Neural progenitor cell (in vitro differentiated cells): ENCODE data around the gene ALDH1L1. TPM values are rescaled to one million over a fixed set of nuclear protein-coding genes. Genes with fewer than 3 reads are reported as not detected.

Source experiments
- DNase-seq: peaks from one replicate; pipeline ENCODE4 v3.0.0-alpha.2; 2016; ENCODE audit warnings: low spot score
- H2AFZ ChIP-seq: fragments of 200-600 bp; sonication (generic); replicated peaks from 2 replicates; pipeline ENCODE4 v1.6.1; 2016; ENCODE audit warnings: antibody characterized with exemption
- H3F3A ChIP-seq: fragments of 200-600 bp; sonication (generic); 2 replicates; pipeline ENCODE4 v1.6.1; 2016; ENCODE audit warnings: antibody characterized with exemption, low read depth
- H3K27ac ChIP-seq: fragments of 200-600 bp; sonication (generic); 2 replicates; pipeline ENCODE4 v1.5.1; 2016; ENCODE audit warnings: mild to moderate bottlenecking
- H3K27me3 ChIP-seq: fragments of 200-600 bp; sonication (generic); 2 replicates; pipeline ENCODE4 v1.6.1; 2016; ENCODE audit warnings: mild to moderate bottlenecking, moderate library complexity
- H3K36me3 ChIP-seq: fragments of 200-600 bp; sonication (generic); 2 replicates; pipeline ENCODE4 v1.5.1; 2016
- H3K4me1 ChIP-seq: fragments of 200-600 bp; sonication (generic); 2 replicates; pipeline ENCODE4 v1.6.1; 2016; ENCODE audit warnings: mixed run types
- H3K4me2 ChIP-seq: fragments of 200-600 bp; sonication (generic); 2 replicates; pipeline ENCODE4 v1.6.1; 2016
- H3K4me3 ChIP-seq: fragments of 200-600 bp; sonication (generic); 2 replicates; pipeline ENCODE4 v1.5.1; 2016
- H3K79me2 ChIP-seq: fragments of 200-600 bp; sonication (generic); 2 replicates; pipeline ENCODE4 v1.6.1; 2016; ENCODE audit warnings: low read depth
- H3K9ac ChIP-seq: fragments of 200-600 bp; sonication (generic); 2 replicates; pipeline ENCODE4 v1.6.1; 2016
- H3K9me3 ChIP-seq: fragments of 200-600 bp; sonication (generic); 2 replicates; pipeline ENCODE4 v1.5.1; 2016; ENCODE audit warnings: low read depth
- H4K20me1 ChIP-seq: fragments of 200-600 bp; sonication (generic); 2 replicates; pipeline ENCODE4 v1.6.1; 2016; ENCODE audit warnings: low read depth
- H3K27ac Mint-ChIP-seq: 3 replicates; pipeline ENCODE4 v1.8.0; 2021; ENCODE audit warnings: mixed read lengths
- H3K27me3 Mint-ChIP-seq: 2 replicates; pipeline ENCODE4 v1.8.0; 2022; ENCODE audit warnings: low read depth, mild to moderate bottlenecking, inconsistent platforms, moderate library complexity, mixed read lengths; ENCODE audit not compliant: insufficient read depth
- H3K36me3 Mint-ChIP-seq: 3 replicates; pipeline ENCODE4 v1.8.0; 2021; ENCODE audit warnings: mixed read lengths
- H3K4me1 Mint-ChIP-seq: 3 replicates; pipeline ENCODE4 v1.8.0; 2021; ENCODE audit warnings: mixed read lengths
- H3K4me3 Mint-ChIP-seq: 3 replicates; pipeline ENCODE4 v1.8.0; 2021; ENCODE audit warnings: mild to moderate bottlenecking, moderate library complexity, mixed read lengths
- H3K9me3 Mint-ChIP-seq: 3 replicates; pipeline ENCODE4 v1.8.0; 2020; ENCODE audit warnings: mixed read lengths
- EZH2 ChIP-seq: fragments of 200-600 bp; sonication (generic); IDR thresholded peaks from 2 replicates; pipeline ENCODE4 v1.6.1; 2017; ENCODE audit warnings: antibody characterized with exemption, mild to moderate bottlenecking, moderate library complexity
- EZH2phosphoT487 ChIP-seq: fragments of 200-600 bp; sonication (generic); IDR thresholded peaks from 2 replicates; pipeline ENCODE4 v1.6.1; 2017; ENCODE audit warnings: antibody characterized with exemption
- total RNA-seq: library from RNA; depleted of rRNA; stranded (reverse); fragments of >200 nt; gene quantifications from 2 replicates; pipeline ENCODE4 v1.2.3, GENCODE V29; 2015; ENCODE audit warnings: low replicate concordance
- TF ChIP-seq, protein P1 (sequence below): fragments of 200-600 bp; sonication (generic); IDR thresholded peaks from 2 replicates; pipeline ENCODE4 v1.5.1; 2017; ENCODE audit warnings: antibody characterized with exemption, mild to moderate bottlenecking

The ALDH1L1 gene
- total RNA-seq, 1 donor from 2014 or later = 0.60 TPM

DNA sequence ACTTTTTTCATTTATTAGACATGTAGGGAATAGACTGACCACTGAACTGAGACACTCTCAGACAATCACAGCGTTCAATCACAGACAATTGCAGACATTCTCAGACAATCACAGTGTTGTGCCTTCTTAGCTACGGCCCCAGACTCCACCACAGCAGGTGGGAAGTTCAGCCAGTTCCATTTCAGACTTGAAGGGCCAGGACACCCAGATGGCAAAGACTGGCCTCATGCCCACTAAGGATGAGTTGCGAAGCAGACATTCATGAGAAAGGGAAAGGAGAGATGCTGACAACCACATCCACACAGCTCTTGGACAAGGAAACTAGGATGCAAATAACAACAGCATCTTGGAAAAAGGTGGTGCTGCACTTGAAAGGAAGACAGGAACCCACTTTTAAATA is 21.9 kb upstream of the ALDH1L1 start:
- Mint-ChIP-seq H3K27me3 (peaks cover 5% of the 10 kb centered on the region), H3K27ac (peak overlapping the region; percentile 50), H3K4me3 (peak overlapping the region; percentile 41), H3K9me3 (peaks cover 9% of the 10 kb centered on the region), H3K4me1 (peaks cover 15% of the 10 kb centered on the region), H3K36me3 (no peaks in the 10 kb centered on the region)
- H2AFZ ChIP-seq = no peak overlapping the region
- H3K79me2 ChIP-seq = no peaks in the 10 kb centered on the region
- no peak overlapping the region for H3K27ac ChIP-seq
- no peak for TF ChIP-seq EZH2
- TF ChIP-seq EZH2phosphoT487 = no peak
- TF ChIP-seq, protein P1, sequence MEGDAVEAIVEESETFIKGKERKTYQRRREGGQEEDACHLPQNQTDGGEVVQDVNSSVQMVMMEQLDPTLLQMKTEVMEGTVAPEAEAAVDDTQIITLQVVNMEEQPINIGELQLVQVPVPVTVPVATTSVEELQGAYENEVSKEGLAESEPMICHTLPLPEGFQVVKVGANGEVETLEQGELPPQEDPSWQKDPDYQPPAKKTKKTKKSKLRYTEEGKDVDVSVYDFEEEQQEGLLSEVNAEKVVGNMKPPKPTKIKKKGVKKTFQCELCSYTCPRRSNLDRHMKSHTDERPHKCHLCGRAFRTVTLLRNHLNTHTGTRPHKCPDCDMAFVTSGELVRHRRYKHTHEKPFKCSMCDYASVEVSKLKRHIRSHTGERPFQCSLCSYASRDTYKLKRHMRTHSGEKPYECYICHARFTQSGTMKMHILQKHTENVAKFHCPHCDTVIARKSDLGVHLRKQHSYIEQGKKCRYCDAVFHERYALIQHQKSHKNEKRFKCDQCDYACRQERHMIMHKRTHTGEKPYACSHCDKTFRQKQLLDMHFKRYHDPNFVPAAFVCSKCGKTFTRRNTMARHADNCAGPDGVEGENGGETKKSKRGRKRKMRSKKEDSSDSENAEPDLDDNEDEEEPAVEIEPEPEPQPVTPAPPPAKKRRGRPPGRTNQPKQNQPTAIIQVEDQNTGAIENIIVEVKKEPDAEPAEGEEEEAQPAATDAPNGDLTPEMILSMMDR = no peak
- H3K4me1 ChIP-seq = peaks cover 9% of the 10 kb centered on the region
- no peaks in the 10 kb centered on the region for H4K20me1 ChIP-seq
- no peak overlapping the region for H3K4me2 ChIP-seq
- no peaks in the 10 kb centered on the region for H3K9me3 ChIP-seq
- DNase-seq = no peak
- no peaks in the 10 kb centered on the region for H3K27me3 ChIP-seq
- H3K4me3 ChIP-seq = no peak overlapping the region
- no peak overlapping the region for H3K9ac ChIP-seq
- no peaks in the 10 kb centered on the region for H3F3A ChIP-seq
- no peaks in the 10 kb centered on the region for H3K36me3 ChIP-seq

DNA sequence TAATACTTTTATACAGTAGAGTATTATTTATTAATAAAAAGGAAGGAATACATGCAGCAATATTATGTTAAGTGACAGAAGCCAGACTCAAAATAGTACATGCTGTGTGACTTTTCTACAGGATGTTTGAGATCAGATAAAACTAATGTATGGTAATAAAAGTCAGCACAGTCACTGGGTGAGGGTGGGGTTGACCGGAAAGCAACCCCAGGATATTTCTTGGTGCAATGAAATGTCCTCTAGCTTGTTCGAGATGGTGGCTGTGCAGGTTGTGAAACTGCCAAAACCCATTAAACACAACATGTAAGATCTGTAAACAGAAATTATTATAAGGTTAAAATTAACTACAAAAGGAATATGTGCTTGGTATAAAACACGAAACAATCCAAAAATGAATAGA is 20.8 kb upstream of the ALDH1L1 start:
- Histone ChIP-seq H3K4me1 (peaks cover 9% of the 10 kb centered on the region), H3K9ac (no peak overlapping the region), H3K79me2 (no peaks in the 10 kb centered on the region), H3K4me3 (no peak overlapping the region), H3K9me3 (no peaks in the 10 kb centered on the region), H2AFZ (no peak overlapping the region), H3K36me3 (no peaks in the 10 kb centered on the region), H4K20me1 (no peaks in the 10 kb centered on the region), H3K27ac (no peak overlapping the region), H3K27me3 (no peaks in the 10 kb centered on the region), H3K4me2 (no peak overlapping the region), H3F3A (no peaks in the 10 kb centered on the region)
- Mint-ChIP-seq H3K27ac (no peak overlapping the region), H3K36me3 (no peaks in the 10 kb centered on the region), H3K27me3 (peaks cover 3% of the 10 kb centered on the region), H3K4me3 (no peak overlapping the region), H3K4me1 (peaks cover 15% of the 10 kb centered on the region), H3K9me3 (peaks cover 18% of the 10 kb centered on the region)
- TF ChIP-seq EZH2phosphoT487 (no peak), EZH2 (no peak)
- TF ChIP-seq, protein P1 = no peak
- no peak for DNase-seq

DNA sequence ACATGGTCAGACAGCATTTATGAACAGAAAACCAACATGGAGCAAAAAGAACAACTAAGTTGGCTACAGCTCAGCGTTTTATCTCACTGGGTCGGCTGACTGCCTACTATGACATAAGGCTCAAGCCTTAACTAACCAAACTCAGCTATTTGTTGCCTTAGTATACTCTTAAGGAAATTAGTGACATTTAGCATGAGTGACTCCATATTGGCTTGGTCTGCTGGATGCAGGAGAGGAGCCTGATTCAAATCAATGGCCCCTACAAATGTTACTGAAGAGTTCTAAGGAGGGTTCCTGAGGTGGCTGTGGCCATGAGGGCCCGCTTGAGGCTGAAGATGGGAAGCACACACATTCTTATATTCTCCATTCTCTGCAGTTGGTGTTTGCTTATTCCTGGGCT is 20.1 kb upstream of the ALDH1L1 start:
- Histone ChIP-seq H3K4me2 (no peak overlapping the region), H3K79me2 (no peaks in the 10 kb centered on the region), H3K36me3 (no peaks in the 10 kb centered on the region), H3K9ac (no peak overlapping the region), H3F3A (no peaks in the 10 kb centered on the region), H3K4me3 (no peak overlapping the region), H3K27ac (no peak overlapping the region), H3K4me1 (peaks cover 9% of the 10 kb centered on the region), H3K9me3 (no peaks in the 10 kb centered on the region), H4K20me1 (no peaks in the 10 kb centered on the region), H2AFZ (no peak overlapping the region), H3K27me3 (no peaks in the 10 kb centered on the region)
- DNase-seq = no peak
- peaks cover 3% of the 10 kb centered on the region for H3K27me3 Mint-ChIP-seq
- H3K9me3 Mint-ChIP-seq = peaks cover 18% of the 10 kb centered on the region
- TF ChIP-seq EZH2phosphoT487 (no peak), EZH2 (no peak)
- TF ChIP-seq, protein P1 = no peak
- H3K27ac Mint-ChIP-seq = no peak overlapping the region
- peaks cover 15% of the 10 kb centered on the region for H3K4me1 Mint-ChIP-seq
- H3K4me3 Mint-ChIP-seq = no peak overlapping the region
- H3K36me3 Mint-ChIP-seq = no peaks in the 10 kb centered on the region
